ENCODE data around the gene CTRL. TPM values are rescaled to one million over a fixed set of nuclear protein-coding genes. Genes with fewer than 3 reads are reported as not detected.

CTRL gene
- total RNA-seq, 6 experiments from 2014 or later: 0.12 to 0.49 (median 0.44) TPM; not detected in 3

GRCh38 chr16:67902831-67903230 lies 28.8 kb downstream of the CTRL start:
- peaks cover 0 to 24% (median 10%) of the 10 kb centered on the region in 4 donors for H3K4me1 ChIP-seq
- TF ChIP-seq POLR2A (IDR thresholded peaks at IDR 0.05): no peak
- no peak for TF ChIP-seq CTCF (IDR thresholded peaks at IDR 0.05)
- no peaks in the 10 kb centered on the region for H3K36me3 ChIP-seq
- no peaks in the 10 kb centered on the region for H3K27me3 ChIP-seq
- DNase-seq: no peak
- ATAC-seq: no peak
- H3K9me3 ChIP-seq: no peaks in the 10 kb centered on the region
- H3K27ac ChIP-seq: no peak overlapping the region
- no peak overlapping the region for H3K4me3 ChIP-seq
- WGBS (ENCODE audit: insufficient coverage, low coverage, low lambda C conversion rate, missing lambda C conversion rate): 70% methylated on average over 3 of the region's 4 CpGs
- intact Hi-C loops (cut with DNase I): no loop called here

- H3K4me3 ChIP-seq: no peak overlapping the region
- TF ChIP-seq CTCF (IDR thresholded peaks at IDR 0.05) (no peak), POLR2A (IDR thresholded peaks at IDR 0.05) (no peak)
- 55% methylated on average over 4 of the region's 5 CpGs for WGBS (ENCODE audit: insufficient coverage, low coverage, low lambda C conversion rate, missing lambda C conversion rate)
- no peak overlapping the region for H3K27ac ChIP-seq
- intact Hi-C loops (cut with DNase I): no loop called here
- H3K9me3 ChIP-seq: no peaks in the 10 kb centered on the region
- H3K36me3 ChIP-seq: no peaks in the 10 kb centered on the region
- ATAC-seq (peak in 3 of 4 donors; percentile 12 to 53 (median 19)), DNase-seq (no peak)
- H3K27me3 ChIP-seq: no peaks in the 10 kb centered on the region
- H3K4me1 ChIP-seq: peaks cover 0 to 20% (median 5%) of the 10 kb centered on the region in 4 donors
Observed at GRCh38 chr16:67901734-67902133, 29.9 kb downstream of the CTRL start.

- H3K9me3 ChIP-seq: no peaks in the 10 kb centered on the region
- H3K36me3 ChIP-seq: no peaks in the 10 kb centered on the region
- no peaks in the 10 kb centered on the region for H3K27me3 ChIP-seq
- ATAC-seq (no peak), DNase-seq (no peak)
- TF ChIP-seq CTCF (IDR thresholded peaks at IDR 0.05): no peak
- H3K4me3 ChIP-seq: no peak overlapping the region
- 71% methylated on average over 1 of the region's 3 CpGs for WGBS (ENCODE audit: insufficient coverage, low coverage, low lambda C conversion rate, missing lambda C conversion rate)
- H3K27ac ChIP-seq: no peak overlapping the region
- intact Hi-C loops (cut with DNase I): no loop called here
- H3K4me1 ChIP-seq: peaks cover 0 to 18% (median 4%) of the 10 kb centered on the region in 4 donors
Observed at GRCh38 chr16:67897231-67897630, 34.4 kb downstream of the CTRL start.

GRCh38 chr16:67893743-67894399 lies 37.8 kb downstream of the CTRL start:
- intact Hi-C loops (cut with DNase I): no loop called here
- H3K27ac ChIP-seq: peak overlapping the region; percentile 92 to 95 (median 92)
- 9% methylated on average over 14 of the region's 14 CpGs for WGBS (ENCODE audit: insufficient coverage, low coverage, low lambda C conversion rate, missing lambda C conversion rate)
- DNase-seq: no peak
- H3K27me3 ChIP-seq: no peaks in the 10 kb centered on the region
- H3K9me3 ChIP-seq: no peaks in the 10 kb centered on the region
- no peaks in the 10 kb centered on the region for H3K36me3 ChIP-seq
- peak overlapping the region; percentile 87 to 97 (median 96) for H3K4me3 ChIP-seq
- H3K4me1 ChIP-seq: peaks cover 0 to 14% (median 4%) of the 10 kb centered on the region in 4 donors
- no peak for TF ChIP-seq CTCF (IDR thresholded peaks at IDR 0.05)
- no peak for TF ChIP-seq POLR2A (IDR thresholded peaks at IDR 0.05)
- ATAC-seq: no peak
